Neural progenitor cell (in vitro differentiated cells): ENCODE data around the gene ADGRA1. TPM values are rescaled to one million over a fixed set of nuclear protein-coding genes. Genes with fewer than 3 reads are reported as not detected.

Experiments used
- DNase-seq: peaks from one replicate; pipeline ENCODE4 v3.0.0-alpha.2; 2016; ENCODE audit warnings: low spot score
- H2AFZ ChIP-seq: fragments of 200-600 bp; sonication (generic); replicated peaks from 2 replicates; pipeline ENCODE4 v1.6.1; 2016; ENCODE audit warnings: antibody characterized with exemption
- H3F3A ChIP-seq: fragments of 200-600 bp; sonication (generic); 2 replicates; pipeline ENCODE4 v1.6.1; 2016; ENCODE audit warnings: antibody characterized with exemption, low read depth
- H3K27ac ChIP-seq: fragments of 200-600 bp; sonication (generic); 2 replicates; pipeline ENCODE4 v1.5.1; 2016; ENCODE audit warnings: mild to moderate bottlenecking
- H3K27me3 ChIP-seq: fragments of 200-600 bp; sonication (generic); 2 replicates; pipeline ENCODE4 v1.6.1; 2016; ENCODE audit warnings: mild to moderate bottlenecking, moderate library complexity
- H3K36me3 ChIP-seq: fragments of 200-600 bp; sonication (generic); 2 replicates; pipeline ENCODE4 v1.5.1; 2016
- H3K4me1 ChIP-seq: fragments of 200-600 bp; sonication (generic); 2 replicates; pipeline ENCODE4 v1.6.1; 2016; ENCODE audit warnings: mixed run types
- H3K4me2 ChIP-seq: fragments of 200-600 bp; sonication (generic); 2 replicates; pipeline ENCODE4 v1.6.1; 2016
- H3K4me3 ChIP-seq: fragments of 200-600 bp; sonication (generic); 2 replicates; pipeline ENCODE4 v1.5.1; 2016
- H3K79me2 ChIP-seq: fragments of 200-600 bp; sonication (generic); 2 replicates; pipeline ENCODE4 v1.6.1; 2016; ENCODE audit warnings: low read depth
- H3K9ac ChIP-seq: fragments of 200-600 bp; sonication (generic); 2 replicates; pipeline ENCODE4 v1.6.1; 2016
- H3K9me3 ChIP-seq: fragments of 200-600 bp; sonication (generic); 2 replicates; pipeline ENCODE4 v1.5.1; 2016; ENCODE audit warnings: low read depth
- H4K20me1 ChIP-seq: fragments of 200-600 bp; sonication (generic); 2 replicates; pipeline ENCODE4 v1.6.1; 2016; ENCODE audit warnings: low read depth
- H3K27ac Mint-ChIP-seq: 3 replicates; pipeline ENCODE4 v1.8.0; 2021; ENCODE audit warnings: mixed read lengths
- H3K27me3 Mint-ChIP-seq: 2 replicates; pipeline ENCODE4 v1.8.0; 2022; ENCODE audit warnings: low read depth, mild to moderate bottlenecking, inconsistent platforms, moderate library complexity, mixed read lengths; ENCODE audit not compliant: insufficient read depth
- H3K36me3 Mint-ChIP-seq: 3 replicates; pipeline ENCODE4 v1.8.0; 2021; ENCODE audit warnings: mixed read lengths
- H3K4me1 Mint-ChIP-seq: 3 replicates; pipeline ENCODE4 v1.8.0; 2021; ENCODE audit warnings: mixed read lengths
- H3K4me3 Mint-ChIP-seq: 3 replicates; pipeline ENCODE4 v1.8.0; 2021; ENCODE audit warnings: mild to moderate bottlenecking, moderate library complexity, mixed read lengths
- H3K9me3 Mint-ChIP-seq: 3 replicates; pipeline ENCODE4 v1.8.0; 2020; ENCODE audit warnings: mixed read lengths
- CTCF ChIP-seq: fragments of 200-600 bp; sonication (generic); IDR thresholded peaks from 2 replicates; pipeline ENCODE4 v1.5.1; 2017; ENCODE audit warnings: antibody characterized with exemption, mild to moderate bottlenecking
- EZH2 ChIP-seq: fragments of 200-600 bp; sonication (generic); IDR thresholded peaks from 2 replicates; pipeline ENCODE4 v1.6.1; 2017; ENCODE audit warnings: antibody characterized with exemption, mild to moderate bottlenecking, moderate library complexity
- EZH2phosphoT487 ChIP-seq: fragments of 200-600 bp; sonication (generic); IDR thresholded peaks from 2 replicates; pipeline ENCODE4 v1.6.1; 2017; ENCODE audit warnings: antibody characterized with exemption
- total RNA-seq: library from RNA; depleted of rRNA; stranded (reverse); fragments of >200 nt; gene quantifications from 2 replicates; pipeline ENCODE4 v1.2.3, GENCODE V29; 2015; ENCODE audit warnings: low replicate concordance

The ADGRA1 gene
- total RNA-seq, 1 donor from 2014 or later = not detected

GRCh38 chr10:133117688-133118071 lies 30.0 kb downstream of the ADGRA1 start:
- H3F3A ChIP-seq = no peaks in the 10 kb centered on the region
- Mint-ChIP-seq H3K36me3 (peaks cover 2% of the 10 kb centered on the region), H3K27me3 (peaks cover 11% of the 10 kb centered on the region), H3K4me1 (no peaks in the 10 kb centered on the region), H3K27ac (no peak overlapping the region), H3K9me3 (peaks cover 14% of the 10 kb centered on the region), H3K4me3 (no peak overlapping the region)
- no peaks in the 10 kb centered on the region for H3K9me3 ChIP-seq
- no peaks in the 10 kb centered on the region for H3K27me3 ChIP-seq
- TF ChIP-seq EZH2phosphoT487 (no peak), CTCF (no peak), EZH2 (no peak)
- H3K4me3 ChIP-seq = no peak overlapping the region
- no peaks in the 10 kb centered on the region for H3K4me1 ChIP-seq
- H3K9ac ChIP-seq = no peak overlapping the region
- no peak overlapping the region for H3K4me2 ChIP-seq
- no peak overlapping the region for H2AFZ ChIP-seq
- DNase-seq = no peak
- no peak overlapping the region for H3K27ac ChIP-seq
- no peaks in the 10 kb centered on the region for H3K36me3 ChIP-seq
- H4K20me1 ChIP-seq = no peaks in the 10 kb centered on the region
- no peaks in the 10 kb centered on the region for H3K79me2 ChIP-seq

- Histone ChIP-seq H3K4me3 (no peak overlapping the region), H3K4me1 (no peaks in the 10 kb centered on the region), H3K9me3 (no peaks in the 10 kb centered on the region), H3K27ac (no peak overlapping the region), H3K27me3 (peaks cover 27% of the 10 kb centered on the region), H3K79me2 (no peaks in the 10 kb centered on the region), H3K4me2 (no peak overlapping the region), H2AFZ (no peak overlapping the region), H3K9ac (no peak overlapping the region), H4K20me1 (no peaks in the 10 kb centered on the region), H3K36me3 (no peaks in the 10 kb centered on the region), H3F3A (no peaks in the 10 kb centered on the region)
- H3K36me3 Mint-ChIP-seq = no peaks in the 10 kb centered on the region
- H3K27me3 Mint-ChIP-seq = peaks cover 14% of the 10 kb centered on the region
- TF ChIP-seq EZH2phosphoT487 (no peak), EZH2 (no peak), CTCF (no peak)
- no peaks in the 10 kb centered on the region for H3K4me1 Mint-ChIP-seq
- H3K4me3 Mint-ChIP-seq = no peak overlapping the region
- DNase-seq = no peak
- no peak overlapping the region for H3K27ac Mint-ChIP-seq
- H3K9me3 Mint-ChIP-seq = peaks cover 10% of the 10 kb centered on the region
Observed at GRCh38 chr10:133121479-133121878, 33.8 kb downstream of the ADGRA1 start.

GRCh38 chr10:133122171-133122935 lies 34.6 kb downstream of the ADGRA1 start:
- H3K27me3 ChIP-seq = peaks cover 27% of the 10 kb centered on the region
- H3K36me3 ChIP-seq = no peaks in the 10 kb centered on the region
- no peak overlapping the region for H2AFZ ChIP-seq
- H3K4me1 ChIP-seq = no peaks in the 10 kb centered on the region
- no peak overlapping the region for H3K4me3 ChIP-seq
- H3F3A ChIP-seq = no peaks in the 10 kb centered on the region
- H4K20me1 ChIP-seq = no peaks in the 10 kb centered on the region
- no peak overlapping the region for H3K4me3 Mint-ChIP-seq
- no peaks in the 10 kb centered on the region for H3K4me1 Mint-ChIP-seq
- no peaks in the 10 kb centered on the region for H3K36me3 Mint-ChIP-seq
- no peak overlapping the region for H3K9ac ChIP-seq
- no peaks in the 10 kb centered on the region for H3K79me2 ChIP-seq
- H3K9me3 Mint-ChIP-seq = peaks cover 10% of the 10 kb centered on the region
- H3K27me3 Mint-ChIP-seq = peaks cover 14% of the 10 kb centered on the region
- TF ChIP-seq EZH2 (no peak), EZH2phosphoT487 (no peak), CTCF (no peak)
- DNase-seq = no peak
- H3K27ac Mint-ChIP-seq = no peak overlapping the region
- H3K4me2 ChIP-seq = no peak overlapping the region
- no peak overlapping the region for H3K27ac ChIP-seq
- no peaks in the 10 kb centered on the region for H3K9me3 ChIP-seq
